B cell (primary cell): Measurements from ENCODE around the gene XPO5. TPM values are rescaled to one million over a fixed set of nuclear protein-coding genes. Genes with fewer than 3 reads are reported as not detected.

ENCODE experiments used
- ATAC-seq: fragments of 200-7000 bp; cut with Tn5 transposase; one replicate; pipeline ENCODE4 v1.10.0; 2021; ENCODE audit warnings: low read depth, mild to moderate bottlenecking, moderate number of reproducible peaks, moderate library complexity
- CTCF ChIA-PET: fragments of 350-600 bp; sonication (Branson Sonifier 250); formaldehyde crosslinking; loops from one replicate; lab custom pipeline; 2021; ENCODE audit warnings: antibody characterized with exemption, inconsistent platforms; lab: Charles Lee
- POLR2A ChIA-PET: fragments of 350-600 bp; sonication (Branson Sonifier 250); formaldehyde crosslinking; loops from one replicate; lab custom pipeline; 2021; ENCODE audit warnings: antibody characterized with exemption; lab: Charles Lee
- DNase-seq: peaks from one replicate; pipeline ENCODE4 v3.0.0; 2013
- H2AFZ ChIP-seq: 2 replicates; pipeline ENCODE4 v1.6.1; 2012; ENCODE audit warnings: mild to moderate bottlenecking, low read depth, low read length; ENCODE audit not compliant: insufficient read depth, poor library complexity, severe bottlenecking
- H3K27ac ChIP-seq, 2 donors: 1 replicate in 1 of 2; 2 replicates in 1 of 2; pipeline ENCODE4 v1.5.1; 2012 to 2013; ENCODE audit warnings: low read length in 2 of 2, mild to moderate bottlenecking in 2 of 2, moderate library complexity in 1 of 2
- H3K27me3 ChIP-seq, 4 experiments: fragments of 200-600 bp in 1 of 4; sonication (generic) in 1 of 4; replicated peaks in 1 of 4; 1 replicate in 2 of 4; 2 replicates in 2 of 4; pipeline versions ENCODE4 v1.6.1 to v1.7.0; 2013 to 2016; ENCODE audit warnings: low read length in 3 of 4, mild to moderate bottlenecking in 2 of 4, mixed read lengths in 1 of 4, moderate library complexity in 1 of 4; ENCODE audit not compliant: insufficient read depth in 4 of 4, control insufficient read depth in 3 of 4; ENCODE audit errors: control extremely low read depth in 1 of 4
- H3K36me3 ChIP-seq, 2 experiments: replicated peaks in 1 of 2; 1 replicate in 1 of 2; 2 replicates in 1 of 2; pipeline versions ENCODE4 v1.6.1 to v1.7.1; 2013; ENCODE audit warnings: low read length in 1 of 2; ENCODE audit not compliant: insufficient read depth in 2 of 2, control insufficient read depth in 1 of 2; ENCODE audit errors: control extremely low read depth in 1 of 2, extremely low read depth in 1 of 2
- H3K4me1 ChIP-seq, 2 donors: fragments of 200-600 bp in 1 of 2; sonication (generic) in 1 of 2; 1 replicate in 1 of 2; 2 replicates in 1 of 2; pipeline versions ENCODE4 v1.5.1 to v1.6.1; 2013 to 2017; ENCODE audit warnings: low read length in 2 of 2; ENCODE audit not compliant: control insufficient read depth in 2 of 2, insufficient read depth in 2 of 2
- H3K4me2 ChIP-seq: replicated peaks from 2 replicates; pipeline ENCODE3; 2012; ENCODE audit warnings: mild to moderate bottlenecking, low read depth, low read length; ENCODE audit not compliant: poor library complexity, severe bottlenecking
- H3K4me3 ChIP-seq, 5 experiments: fragments of 200-600 bp in 1 of 5; sonication (generic) in 1 of 5; 1 replicate in 3 of 5; 2 replicates in 2 of 5; pipeline versions ENCODE4 v1.5.1 to v1.7.0; 2011 to 2016; ENCODE audit warnings: low read length in 4 of 5, mild to moderate bottlenecking in 4 of 5, low read depth in 2 of 5, control low read depth in 1 of 5, moderate library complexity in 1 of 5; ENCODE audit not compliant: insufficient read depth in 1 of 5; ENCODE audit errors: control extremely low read depth in 1 of 5, extremely low read depth in 1 of 5
- H3K79me2 ChIP-seq: fragments of 200-600 bp; sonication (generic); one replicate; pipeline ENCODE4 v1.6.0; 2016; ENCODE audit warnings: low read length; ENCODE audit not compliant: control insufficient read depth, insufficient read depth
- H3K9ac ChIP-seq: fragments of 200-600 bp; sonication (generic); 2 replicates; pipeline ENCODE4 v1.6.1; 2017; ENCODE audit warnings: mild to moderate bottlenecking, low read length, moderate library complexity
- H3K9me3 ChIP-seq, 3 donors: one replicate each; pipeline versions ENCODE4 v1.6.1 to v1.7.1; 2013; ENCODE audit warnings: low read length in 2 of 3; ENCODE audit not compliant: control insufficient read depth in 2 of 3, insufficient read depth in 1 of 3; ENCODE audit errors: control extremely low read depth in 1 of 3
- H4K20me1 ChIP-seq: 2 replicates; pipeline ENCODE4 v1.6.0; 2012; ENCODE audit warnings: mild to moderate bottlenecking, low read length; ENCODE audit not compliant: insufficient read depth, control insufficient read depth, poor library complexity, severe bottlenecking
- H3K27ac Mint-ChIP-seq: one replicate; pipeline ENCODE4 v1.8.0; 2021; ENCODE audit warnings: mixed read lengths
- H3K27me3 Mint-ChIP-seq: one replicate; pipeline ENCODE4 v1.8.0; 2021; ENCODE audit warnings: mixed read lengths
- H3K4me1 Mint-ChIP-seq: one replicate; pipeline ENCODE4 v1.8.0; 2021; ENCODE audit warnings: mixed read lengths
- H3K4me3 Mint-ChIP-seq: one replicate; pipeline ENCODE4 v1.8.0; 2021; ENCODE audit warnings: mixed read lengths
- H3K9me3 Mint-ChIP-seq: one replicate; pipeline ENCODE4 v1.8.0; 2022; ENCODE audit warnings: mixed read lengths; ENCODE audit not compliant: insufficient read depth
- CTCF ChIP-seq: fragments of 200-600 bp; IDR thresholded peaks from one replicate; pipeline ENCODE4 v1.8.0; 2022; ENCODE audit warnings: antibody characterized with exemption, mild to moderate bottlenecking
- EZH2 ChIP-seq: IDR thresholded peaks from 2 replicates; pipeline ENCODE4 v1.6.1; 2012; ENCODE audit warnings: borderline replicate concordance, low read depth, mild to moderate bottlenecking, moderate library complexity, low read length; ENCODE audit not compliant: insufficient read depth, poor library complexity, severe bottlenecking
- WGBS: methylation state at CpG from one replicate; pipeline ENCODE4 v1.1.5; 2013; ENCODE audit warnings: missing lambda C conversion rate; ENCODE audit not compliant: insufficient coverage; 5-methylcytosine and 5-hydroxymethylcytosine counted together
- intact Hi-C: fragments of 100-400 bp; cut with micrococcal nuclease; formaldehyde crosslinking; loops from one replicate; pipeline ENCODE4 v1.10.0; 2022
- polyA plus RNA-seq: library from polyadenylated mRNA; depleted of rRNA; stranded (reverse); fragments of >200 nt; gene quantifications from 2 replicates; pipeline ENCODE4 v1.2.3, GENCODE V29; 2012
- total RNA-seq, 2 donors: library from RNA; stranded (reverse); fragments of 120-200 nt in 1 of 2; gene quantifications; 1 replicate in 1 of 2; 2 replicates in 1 of 2; pipeline versions ENCODE4 v1.2.3 to v1.2.4, GENCODE V29; 2013 to 2022

XPO5 gene
- total and polyA plus RNA-seq, 2 donors (not counting 1 experiment from before 2014, with no cell fraction given), result 14.4 to 45.7 TPM

- no peak overlapping the region for H2AFZ ChIP-seq
- H3K4me3 ChIP-seq, result no peak overlapping the region
- POLR2A ChIA-PET, result interaction anchor here (0.7 kb wide), 2 partner anchors 41 to 498 kb away, joined by 8 to 9 read pairs; no protein-coding TSS in a partner anchor
- peaks cover 0 to 3% of the 10 kb centered on the region in 2 experiments for H3K36me3 ChIP-seq
- no peaks in the 10 kb centered on the region for H3K27me3 ChIP-seq
- H3K9me3 ChIP-seq, result no peaks in the 10 kb centered on the region
- peaks cover 87% of the 10 kb centered on the region for H3K79me2 ChIP-seq
- CTCF ChIA-PET, result no interaction called here
- no peak overlapping the region for H3K9ac ChIP-seq
- Mint-ChIP-seq H3K27me3 (no peaks in the 10 kb centered on the region), H3K4me1 (peaks cover 43% of the 10 kb centered on the region), H3K4me3 (no peak overlapping the region), H3K27ac (no peak overlapping the region), H3K9me3 (no peaks in the 10 kb centered on the region)
- peaks cover 40% of the 10 kb centered on the region for H4K20me1 ChIP-seq
- H3K4me2 ChIP-seq, result no peak overlapping the region
- DNase-seq (no peak), ATAC-seq (no peak)
- intact Hi-C loops, result no loop called here
- no peak overlapping the region for H3K27ac ChIP-seq
- peaks cover 12 to 21% of the 10 kb centered on the region in 2 donors for H3K4me1 ChIP-seq
- TF ChIP-seq EZH2 (no peak), CTCF (no peak)
- WGBS, result 95% methylated on average over 11 of the region's 11 CpGs
Measured at GRCh38 chr6:43481591-43482236, 94.1 kb downstream of the XPO5 start.

GRCh38 chr6:43481075-43481474 lies 94.8 kb downstream of the XPO5 start:
- no peak overlapping the region for H3K27ac Mint-ChIP-seq
- DNase-seq (no peak), ATAC-seq (no peak)
- ChIA-PET CTCF (interaction anchor here (0.6 kb wide), 1 partner anchor 651 kb away, joined by 3 read pairs; no protein-coding TSS in a partner anchor), POLR2A (interaction anchor here (0.7 to 1.3 kb wide), 3 partner anchors 15 to 497 kb away, joined by 3 to 9 read pairs (median 8); no protein-coding TSS in a partner anchor)
- H3K27me3 Mint-ChIP-seq, result no peaks in the 10 kb centered on the region
- no peak overlapping the region for H2AFZ ChIP-seq
- H3K9me3 ChIP-seq, result no peaks in the 10 kb centered on the region
- no peak overlapping the region for H3K4me3 Mint-ChIP-seq
- H3K9me3 Mint-ChIP-seq, result no peaks in the 10 kb centered on the region
- intact Hi-C loops, result no loop called here
- H3K36me3 ChIP-seq, result peaks cover 0 to 3% of the 10 kb centered on the region in 2 experiments
- H3K27ac ChIP-seq, result no peak overlapping the region
- peaks cover 46% of the 10 kb centered on the region for H3K4me1 Mint-ChIP-seq
- peaks cover 89% of the 10 kb centered on the region for H3K79me2 ChIP-seq
- no peak overlapping the region for H3K4me2 ChIP-seq
- H3K4me1 ChIP-seq, result peaks cover 14 to 22% of the 10 kb centered on the region in 2 donors
- H4K20me1 ChIP-seq, result peaks cover 34% of the 10 kb centered on the region
- H3K9ac ChIP-seq, result no peak overlapping the region
- no peaks in the 10 kb centered on the region for H3K27me3 ChIP-seq
- H3K4me3 ChIP-seq, result no peak overlapping the region
- TF ChIP-seq EZH2 (no peak), CTCF (no peak)
- no CpG with 5 or more reads among the region's 2 CpGs for WGBS
